ENCODE results near the gene G6PD.

The G6PD gene

GRCh38 chrX:154526901-154527675 is 19.6 kb downstream of the G6PD start:
- H4K5ac ChIP-seq (ENCODE audit: low read length), result no peak overlapping the region
- no peaks in the 10 kb centered on the region for H3K4me1 ChIP-seq (ENCODE audit: control insufficient read depth, low read depth, low read length)
- no peak overlapping the region for H3K27ac ChIP-seq (ENCODE audit: low read depth, low read length)
- H3K4me2 ChIP-seq (ENCODE audit: low read length), result no peak overlapping the region
- no peak overlapping the region for H3K4ac ChIP-seq (ENCODE audit: low read depth, low read length)
- H3K36me3 ChIP-seq (ENCODE audit: control insufficient read depth, insufficient read depth, low read length), result no peaks in the 10 kb centered on the region
- no peak overlapping the region for H2BK15ac ChIP-seq (replicated peaks; ENCODE audit: low read depth)
- no CpG with 5 or more reads among the region's 15 CpGs for WGBS (ENCODE audit: extremely low coverage, insufficient coverage, low lambda C conversion rate)
- H4K8ac ChIP-seq (ENCODE audit: low read depth, low read length), result no peak overlapping the region
- H3K18ac ChIP-seq (ENCODE audit: low read length), result no peak overlapping the region
- H3K79me2 ChIP-seq (ENCODE audit: control insufficient read depth, insufficient read depth, low read length), result no peaks in the 10 kb centered on the region
- no peaks in the 10 kb centered on the region for H3K27me3 ChIP-seq (ENCODE audit: insufficient read depth, low read length, poor library complexity)
- no peak overlapping the region for H3K4me3 ChIP-seq (ENCODE audit: low read length)
- H3K56ac ChIP-seq (ENCODE audit: low read length), result peak overlapping the region; percentile 74
- no peak overlapping the region for H2BK120ac ChIP-seq (ENCODE audit: low read depth, low read length)
- no peaks in the 10 kb centered on the region for H3K79me1 ChIP-seq (ENCODE audit: low read length)
- no peak overlapping the region for H3K23ac ChIP-seq (ENCODE audit: low read length)
- no peak overlapping the region for H2AK5ac ChIP-seq (ENCODE audit: low read length)
- peak; percentile 88 for DNase-seq
- H3K9ac ChIP-seq (ENCODE audit: low read length), result peak overlapping the region; percentile 63
- H2BK5ac ChIP-seq (ENCODE audit: low read length), result no peak overlapping the region

- Histone ChIP-seq H3K79me2 (ENCODE audit: control insufficient read depth, insufficient read depth, low read length) (no peaks in the 10 kb centered on the region), H3K9ac (ENCODE audit: low read length) (no peak overlapping the region), H3K4me3 (ENCODE audit: low read length) (no peak overlapping the region), H2BK15ac (replicated peaks; ENCODE audit: low read depth) (no peak overlapping the region), H2BK5ac (ENCODE audit: low read length) (no peak overlapping the region), H2BK120ac (ENCODE audit: low read depth, low read length) (no peak overlapping the region), H3K27ac (ENCODE audit: low read depth, low read length) (no peak overlapping the region), H3K4ac (ENCODE audit: low read depth, low read length) (no peak overlapping the region), H3K23ac (ENCODE audit: low read length) (no peak overlapping the region), H3K27me3 (ENCODE audit: insufficient read depth, low read length, poor library complexity) (no peaks in the 10 kb centered on the region), H4K5ac (ENCODE audit: low read length) (no peak overlapping the region), H3K18ac (ENCODE audit: low read length) (no peak overlapping the region), H3K4me1 (ENCODE audit: control insufficient read depth, low read depth, low read length) (no peaks in the 10 kb centered on the region), H4K8ac (ENCODE audit: low read depth, low read length) (no peak overlapping the region), H3K4me2 (ENCODE audit: low read length) (no peak overlapping the region), H3K79me1 (ENCODE audit: low read length) (no peaks in the 10 kb centered on the region), H3K36me3 (ENCODE audit: control insufficient read depth, insufficient read depth, low read length) (no peaks in the 10 kb centered on the region), H3K56ac (ENCODE audit: low read length) (no peak overlapping the region), H2AK5ac (ENCODE audit: low read length) (no peak overlapping the region)
- DNase-seq, result no peak
- no CpG with 5 or more reads among the region's 14 CpGs for WGBS (ENCODE audit: extremely low coverage, insufficient coverage, low lambda C conversion rate)
Measured at GRCh38 chrX:154525606-154526490, 20.8 kb downstream of the G6PD start.

- WGBS (ENCODE audit: extremely low coverage, insufficient coverage, low lambda C conversion rate), result no CpG with 5 or more reads among the region's 8 CpGs
- no peaks in the 10 kb centered on the region for H3K36me3 ChIP-seq (ENCODE audit: control insufficient read depth, insufficient read depth, low read length)
- H3K4me1 ChIP-seq (ENCODE audit: control insufficient read depth, low read depth, low read length), result no peaks in the 10 kb centered on the region
Measured at GRCh38 chrX:154519389-154519788, 27.3 kb downstream of the G6PD start.

GRCh38 chrX:154517101-154517781 is 29.4 kb downstream of the G6PD start:
- peak; percentile 88 for DNase-seq
- no peaks in the 10 kb centered on the region for H3K4me1 ChIP-seq (ENCODE audit: control insufficient read depth, low read depth, low read length)
- no peak overlapping the region for H3K27ac ChIP-seq (ENCODE audit: low read depth, low read length)
- H3K4me2 ChIP-seq (ENCODE audit: low read length), result peak overlapping the region; percentile 78
- H3K27me3 ChIP-seq (ENCODE audit: insufficient read depth, low read length, poor library complexity), result no peaks in the 10 kb centered on the region
- H4K8ac ChIP-seq (ENCODE audit: low read depth, low read length), result no peak overlapping the region
- no peak overlapping the region for H2BK15ac ChIP-seq (replicated peaks; ENCODE audit: low read depth)
- no peaks in the 10 kb centered on the region for H3K79me2 ChIP-seq (ENCODE audit: control insufficient read depth, insufficient read depth, low read length)
- H3K4me3 ChIP-seq (ENCODE audit: low read length), result no peak overlapping the region
- H3K56ac ChIP-seq (ENCODE audit: low read length), result peak overlapping the region; percentile 88
- H3K79me1 ChIP-seq (ENCODE audit: low read length), result no peaks in the 10 kb centered on the region
- peak overlapping the region; percentile 1 for H3K18ac ChIP-seq (ENCODE audit: low read length)
- H2BK5ac ChIP-seq (ENCODE audit: low read length), result no peak overlapping the region
- no peak overlapping the region for H2BK120ac ChIP-seq (ENCODE audit: low read depth, low read length)
- no peak overlapping the region for H3K23ac ChIP-seq (ENCODE audit: low read length)
- H3K4ac ChIP-seq (ENCODE audit: low read depth, low read length), result no peak overlapping the region
- no CpG with 5 or more reads among the region's 25 CpGs for WGBS (ENCODE audit: extremely low coverage, insufficient coverage, low lambda C conversion rate)
- H2AK5ac ChIP-seq (ENCODE audit: low read length), result no peak overlapping the region
- H3K36me3 ChIP-seq (ENCODE audit: control insufficient read depth, insufficient read depth, low read length), result no peaks in the 10 kb centered on the region
- H3K9ac ChIP-seq (ENCODE audit: low read length), result peak overlapping the region; percentile 40
- no peak overlapping the region for H4K5ac ChIP-seq (ENCODE audit: low read length)

More at GRCh38 chrX:154519389-154519788, 27.3 kb downstream of the G6PD start:
- no peaks in the 10 kb centered on the region for H3K79me2 ChIP-seq (ENCODE audit: control insufficient read depth, insufficient read depth, low read length)
- no peak overlapping the region for H3K18ac ChIP-seq (ENCODE audit: low read length)
- no peak overlapping the region for H3K27ac ChIP-seq (ENCODE audit: low read depth, low read length)
- H3K23ac ChIP-seq (ENCODE audit: low read length), result no peak overlapping the region
- no peaks in the 10 kb centered on the region for H3K79me1 ChIP-seq (ENCODE audit: low read length)
- no peak for DNase-seq
- no peak overlapping the region for H3K4ac ChIP-seq (ENCODE audit: low read depth, low read length)
- no peak overlapping the region for H3K9ac ChIP-seq (ENCODE audit: low read length)
- no peak overlapping the region for H3K4me2 ChIP-seq (ENCODE audit: low read length)
- H2BK120ac ChIP-seq (ENCODE audit: low read depth, low read length), result no peak overlapping the region
- H3K4me3 ChIP-seq (ENCODE audit: low read length), result no peak overlapping the region
- H2BK5ac ChIP-seq (ENCODE audit: low read length), result no peak overlapping the region
- no peak overlapping the region for H2BK15ac ChIP-seq (replicated peaks; ENCODE audit: low read depth)
- no peaks in the 10 kb centered on the region for H3K27me3 ChIP-seq (ENCODE audit: insufficient read depth, low read length, poor library complexity)
- no peak overlapping the region for H2AK5ac ChIP-seq (ENCODE audit: low read length)
- no peak overlapping the region for H3K56ac ChIP-seq (ENCODE audit: low read length)
- H4K8ac ChIP-seq (ENCODE audit: low read depth, low read length), result no peak overlapping the region
- H4K5ac ChIP-seq (ENCODE audit: low read length), result no peak overlapping the region

- H3K4ac ChIP-seq (ENCODE audit: low read depth, low read length), result no peak overlapping the region
- no peaks in the 10 kb centered on the region for H3K27me3 ChIP-seq (ENCODE audit: insufficient read depth, low read length, poor library complexity)
- no peak overlapping the region for H4K5ac ChIP-seq (ENCODE audit: low read length)
- peak overlapping the region; percentile 39 for H4K8ac ChIP-seq (ENCODE audit: low read depth, low read length)
- H3K4me1 ChIP-seq (ENCODE audit: control insufficient read depth, low read depth, low read length), result no peaks in the 10 kb centered on the region
- no peaks in the 10 kb centered on the region for H3K36me3 ChIP-seq (ENCODE audit: control insufficient read depth, insufficient read depth, low read length)
- DNase-seq, result peak; percentile 65
- H2AK5ac ChIP-seq (ENCODE audit: low read length), result no peak overlapping the region
- no peaks in the 10 kb centered on the region for H3K79me2 ChIP-seq (ENCODE audit: control insufficient read depth, insufficient read depth, low read length)
- H3K18ac ChIP-seq (ENCODE audit: low read length), result peak overlapping the region; percentile 61
- H3K27ac ChIP-seq (ENCODE audit: low read depth, low read length), result peak overlapping the region; percentile 84
- no peak overlapping the region for H3K23ac ChIP-seq (ENCODE audit: low read length)
- H3K4me2 ChIP-seq (ENCODE audit: low read length), result peak overlapping the region; percentile 78
- WGBS (ENCODE audit: extremely low coverage, insufficient coverage, low lambda C conversion rate), result no CpG with 5 or more reads among the region's 19 CpGs
- H2BK15ac ChIP-seq (replicated peaks; ENCODE audit: low read depth), result no peak overlapping the region
- H3K4me3 ChIP-seq (ENCODE audit: low read length), result peak overlapping the region; percentile 47
- H3K79me1 ChIP-seq (ENCODE audit: low read length), result no peaks in the 10 kb centered on the region
- peak overlapping the region; percentile 83 for H3K9ac ChIP-seq (ENCODE audit: low read length)
- H2BK120ac ChIP-seq (ENCODE audit: low read depth, low read length), result no peak overlapping the region
- H2BK5ac ChIP-seq (ENCODE audit: low read length), result no peak overlapping the region
- H3K56ac ChIP-seq (ENCODE audit: low read length), result peak overlapping the region; percentile 88
Measured at GRCh38 chrX:154516656-154517100, 30.0 kb downstream of the G6PD start.

All from mesendoderm (in vitro differentiated cells).